T-cell (primary cell): ENCODE results near the gene SERTAD2. TPM values are rescaled to one million over a fixed set of nuclear protein-coding genes. Genes with fewer than 3 reads are reported as not detected.

Experiments
- ATAC-seq, 4 experiments: fragments of 200-7000 bp in 3 of 4; fragments of 150-1000 bp in 1 of 4; cut with Tn5 transposase; replicated peaks in 1 of 4; 1 replicate in 3 of 4; 2 replicates in 1 of 4; pipeline ENCODE4 v1.10.0; 2021; ENCODE audit warnings: moderate library complexity in 3 of 4, mild to moderate bottlenecking in 2 of 4, moderate number of reproducible peaks in 1 of 4
- CTCF ChIA-PET, 2 donors: fragments of 300-600 bp; sonication (Branson Sonifier 250); formaldehyde crosslinking; loops; one replicate each; lab custom pipeline; 2022; ENCODE audit warnings: antibody characterized with exemption in 2 of 2; lab: Charles Lee
- POLR2A ChIA-PET, 2 donors: fragments of 300-600 bp; sonication (Branson Sonifier 250); formaldehyde crosslinking; loops; one replicate each; lab custom pipeline; 2022; ENCODE audit warnings: antibody characterized with exemption in 2 of 2; lab: Charles Lee
- DNase-seq, 35 experiments: peaks; one replicate each; pipeline versions ENCODE4 v3.0.0 to v3.0.0-alpha.2; 2013 to 2023
- H3K27ac ChIP-seq: one replicate; pipeline ENCODE4 v1.5.1; 2013; ENCODE audit warnings: low read length
- H3K27me3 ChIP-seq, 2 experiments: replicated peaks in 1 of 2; 1 replicate in 1 of 2; 2 replicates in 1 of 2; pipeline versions ENCODE4 v1.6.1 to v1.7.0; 2013; ENCODE audit warnings: low read length in 1 of 2, mixed read lengths in 1 of 2; ENCODE audit not compliant: control insufficient read depth in 2 of 2, insufficient read depth in 2 of 2; ENCODE audit errors: extremely low read depth in 1 of 2
- H3K36me3 ChIP-seq, 2 donors: 1 replicate in 1 of 2; 2 replicates in 1 of 2; pipeline versions ENCODE4 v1.6.1 to v1.7.0; 2013; ENCODE audit warnings: low read length in 1 of 2; ENCODE audit not compliant: control insufficient read depth in 2 of 2, insufficient read depth in 1 of 2; ENCODE audit errors: extremely low read depth in 1 of 2
- H3K4me1 ChIP-seq, 2 experiments: 1 replicate in 1 of 2; 2 replicates in 1 of 2; pipeline versions ENCODE4 v1.6.1 to v1.7.0; 2013; ENCODE audit warnings: low read length in 2 of 2, mixed read lengths in 1 of 2; ENCODE audit not compliant: insufficient read depth in 2 of 2, control insufficient read depth in 1 of 2; ENCODE audit errors: extremely low read depth in 1 of 2
- H3K4me3 ChIP-seq, 2 donors: 1 replicate in 1 of 2; 2 replicates in 1 of 2; pipeline versions ENCODE4 v1.5.1 to v1.7.0; 2013; ENCODE audit warnings: mild to moderate bottlenecking in 2 of 2, low read length in 1 of 2, moderate library complexity in 1 of 2; ENCODE audit not compliant: control insufficient read depth in 1 of 2; ENCODE audit errors: extremely low read depth in 1 of 2
- H3K9me3 ChIP-seq: 2 replicates; pipeline ENCODE4 v1.7.0; 2013
- H3K27ac Mint-ChIP-seq, 2 donors: one replicate each; pipeline ENCODE4 v1.8.0; 2020 to 2021; ENCODE audit warnings: mild to moderate bottlenecking in 2 of 2, mixed read lengths in 2 of 2
- H3K27me3 Mint-ChIP-seq, 2 donors: one replicate each; pipeline ENCODE4 v1.8.0; 2021 to 2022; ENCODE audit warnings: mixed read lengths in 2 of 2
- H3K36me3 Mint-ChIP-seq: one replicate; pipeline ENCODE4 v1.8.0; 2021; ENCODE audit warnings: mixed read lengths
- H3K4me1 Mint-ChIP-seq, 3 donors: one replicate each; pipeline ENCODE4 v1.8.0; 2020 to 2022; ENCODE audit warnings: mixed read lengths in 3 of 3, mild to moderate bottlenecking in 1 of 3
- H3K4me3 Mint-ChIP-seq, 3 donors: one replicate each; pipeline ENCODE4 v1.8.0; 2020 to 2022; ENCODE audit warnings: mild to moderate bottlenecking in 3 of 3, mixed read lengths in 3 of 3, moderate library complexity in 3 of 3
- H3K9me3 Mint-ChIP-seq, 3 donors: one replicate each; pipeline ENCODE4 v1.8.0; 2020 to 2022; ENCODE audit warnings: mixed read lengths in 3 of 3
- WGBS: methylation state at CpG from one replicate; pipeline ENCODE4 v1.1.5; 2013; ENCODE audit warnings: missing lambda C conversion rate; ENCODE audit not compliant: insufficient coverage; 5-methylcytosine and 5-hydroxymethylcytosine counted together
- total RNA-seq, 35 experiments: library from RNA in 6 of 35; stranded (reverse) in 6 of 35; fragments of 120-200 nt in 1 of 35; gene quantifications; one replicate each; pipeline versions ENCODE4 v1.2.1 to v1.2.4 and lab custom pipeline; 2013 to 2026

The SERTAD2 gene
- total RNA-seq, 5 donors from 2014 or later (not counting 1 experiment from before 2014, with no cell fraction given), result 22.8 to 39.7 (median 27.4) TPM

DNA sequence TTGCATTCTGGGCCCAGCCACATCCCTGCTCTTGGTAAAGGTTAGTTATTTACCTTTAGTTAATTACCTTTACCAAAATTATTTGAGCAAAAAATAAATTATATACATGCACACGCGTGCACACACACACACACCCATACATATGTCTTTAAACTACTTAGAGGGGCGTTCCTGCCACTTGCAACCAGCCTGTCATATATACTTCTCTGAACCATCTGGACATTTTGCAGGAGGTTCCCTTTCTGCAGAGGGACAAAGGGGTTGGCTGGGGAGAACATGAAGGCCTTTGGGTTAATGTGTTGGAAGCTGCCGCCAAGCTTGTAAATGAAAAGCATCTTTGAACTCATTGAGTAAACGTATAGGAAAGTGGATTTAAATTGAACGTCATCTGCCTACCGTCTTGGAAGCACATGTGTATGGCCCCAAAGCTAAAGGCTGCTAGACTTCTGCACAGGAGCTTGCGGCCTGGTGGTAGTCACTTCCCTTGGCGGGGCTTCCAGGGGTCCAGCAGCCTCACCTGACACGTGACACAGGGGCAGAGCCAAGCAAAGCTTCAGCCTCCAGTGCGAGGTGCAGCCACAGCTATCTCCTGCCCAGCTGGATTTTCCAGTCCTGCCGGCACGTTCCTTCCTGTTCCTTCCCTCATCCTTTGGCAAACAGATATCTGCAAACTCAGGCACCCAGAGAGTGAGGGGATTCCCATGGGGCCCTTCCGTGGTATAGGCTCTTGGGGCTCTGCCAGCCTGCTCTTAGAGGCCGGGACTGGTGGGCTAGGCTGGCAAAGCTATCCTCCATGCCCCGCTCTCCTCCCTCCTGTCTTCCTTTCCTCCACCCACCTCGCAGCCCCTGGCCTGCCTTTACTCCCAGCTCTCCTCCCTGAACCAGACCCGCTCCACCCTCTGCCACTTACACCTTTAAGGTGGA, 46.1 kb downstream of the SERTAD2 start:
- Mint-ChIP-seq H3K27ac (peak overlapping the region in 1 of 2 donors; percentile 39), H3K4me3 (peak overlapping the region; percentile 66 to 80 (median 72)), H3K27me3 (no peaks in the 10 kb centered on the region), H3K9me3 (no peaks in the 10 kb centered on the region), H3K4me1 (peaks cover 21 to 38% (median 21%) of the 10 kb centered on the region in 3 donors), H3K36me3 (no peaks in the 10 kb centered on the region)
- 83% methylated on average over 12 of the region's 18 CpGs for WGBS
- H3K27ac ChIP-seq, result no peak overlapping the region
- ATAC-seq, result peak in 1 of 4 experiments; percentile 1
- peaks cover 0 to 4% of the 10 kb centered on the region in 2 experiments for H3K27me3 ChIP-seq
- ChIA-PET POLR2A (interaction anchor here (0.6 to 1.9 kb wide), 8 partner anchors 10 to 623 kb away, joined by 3 to 8 read pairs (median 5); no protein-coding TSS in a partner anchor), CTCF (interaction anchor here (0.6 to 3.7 kb wide), 31 partner anchors 7 to 558 kb away, joined by 3 to 22 read pairs (median 4); partner anchors contain the start of genes AFTPH (in 1 of the 2), CEP68 (in 1 of the 2), RAB1A (in 1 of the 2) and SERTAD2 (in 1 of the 2))
- H3K36me3 ChIP-seq, result no peaks in the 10 kb centered on the region
- H3K9me3 ChIP-seq, result no peaks in the 10 kb centered on the region
- H3K4me1 ChIP-seq, result peaks cover 8 to 38% of the 10 kb centered on the region in 2 experiments
- no peak for DNase-seq
- H3K4me3 ChIP-seq, result no peak overlapping the region

GRCh38 chr2:64606479-64607363, 47.0 kb downstream of the SERTAD2 start:
- Histone ChIP-seq H3K27ac (peak overlapping the region; percentile 47), H3K9me3 (no peaks in the 10 kb centered on the region), H3K27me3 (peaks cover 0 to 4% of the 10 kb centered on the region in 2 experiments), H3K4me3 (peak overlapping the region in 1 of 2 donors; percentile 41), H3K4me1 (peaks cover 8 to 38% of the 10 kb centered on the region in 2 experiments), H3K36me3 (no peaks in the 10 kb centered on the region)
- CTCF ChIA-PET, result interaction anchor here (0.5 to 3.7 kb wide), 29 partner anchors 10 to 558 kb away, joined by 3 to 22 read pairs (median 4); partner anchors contain the start of genes AFTPH (in 1 of the 2), CEP68 (in 1 of the 2), RAB1A (in 1 of the 2) and SERTAD2 (in 1 of the 2)
- Mint-ChIP-seq H3K9me3 (no peaks in the 10 kb centered on the region), H3K27ac (peak overlapping the region; percentile 15 to 74), H3K27me3 (no peaks in the 10 kb centered on the region), H3K4me3 (peak overlapping the region; percentile 63 to 80 (median 65)), H3K4me1 (peaks cover 21 to 38% (median 21%) of the 10 kb centered on the region in 3 donors), H3K36me3 (no peaks in the 10 kb centered on the region)
- 30% methylated on average over 5 of the region's 21 CpGs for WGBS
- ATAC-seq (peak; percentile 87 to 95 (median 88)), DNase-seq (peak; percentile 58 to 94 (median 87))
- POLR2A ChIA-PET, result interaction anchor here in 1 of 2 donors (0.6 to 1.9 kb wide), 8 partner anchors 9 to 624 kb away, joined by 3 to 8 read pairs (median 5); no protein-coding TSS in a partner anchor

- DNase-seq (no peak), ATAC-seq (no peak)
- 100% methylated on average over 1 of the region's 5 CpGs for WGBS
- peaks cover 21 to 38% (median 21%) of the 10 kb centered on the region in 3 donors for H3K4me1 Mint-ChIP-seq
- H3K36me3 Mint-ChIP-seq, result no peaks in the 10 kb centered on the region
- peak overlapping the region in 1 of 2 donors; percentile 74 for H3K27ac Mint-ChIP-seq
- Histone ChIP-seq H3K4me3 (no peak overlapping the region), H3K27ac (peak overlapping the region; percentile 47), H3K4me1 (peaks cover 8 to 38% of the 10 kb centered on the region in 2 experiments), H3K9me3 (no peaks in the 10 kb centered on the region), H3K36me3 (no peaks in the 10 kb centered on the region), H3K27me3 (peaks cover 0 to 4% of the 10 kb centered on the region in 2 experiments)
- no peaks in the 10 kb centered on the region for H3K9me3 Mint-ChIP-seq
- H3K27me3 Mint-ChIP-seq, result no peaks in the 10 kb centered on the region
- H3K4me3 Mint-ChIP-seq, result peak overlapping the region; percentile 63 to 80 (median 65)
- POLR2A ChIA-PET, result interaction anchor here in 1 of 2 donors (0.6 to 1.9 kb wide), 3 partner anchors 8 to 145 kb away, joined by 6 to 8 read pairs (median 6); no protein-coding TSS in a partner anchor
- CTCF ChIA-PET, result interaction anchor here (0.9 to 3.7 kb wide), 7 partner anchors 10 to 275 kb away, joined by 3 to 22 read pairs (median 15); partner anchors contain the start of genes AFTPH (in 1 of the 2) and SERTAD2 (in 1 of the 2)
These were observed 47.7 kb downstream of the SERTAD2 start for GRCh38 chr2:64605991-64606478.

DNA sequence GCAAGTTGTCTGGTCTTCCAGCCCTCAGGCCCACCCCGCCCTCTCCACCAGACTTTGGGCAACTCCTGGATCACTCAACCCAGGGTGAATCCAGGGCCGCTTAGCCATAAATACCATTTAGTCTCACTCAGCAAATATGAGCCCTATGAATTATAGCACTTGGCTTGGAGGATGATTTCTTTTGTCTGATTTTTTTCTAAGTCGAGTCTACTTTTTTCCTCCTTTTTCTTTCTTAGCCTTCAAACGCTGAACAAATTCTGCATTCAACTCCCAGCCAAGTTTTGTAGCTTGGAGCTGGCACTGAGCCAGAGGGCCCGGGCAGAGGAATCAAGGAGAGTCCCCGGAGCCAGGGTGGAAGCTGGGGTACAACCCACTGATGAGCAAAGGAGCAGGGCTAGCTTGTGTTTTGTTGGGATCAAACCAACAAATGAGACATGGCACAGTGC, 48.7 kb downstream of the SERTAD2 start:
- Mint-ChIP-seq H3K9me3 (no peaks in the 10 kb centered on the region), H3K27ac (no peak overlapping the region), H3K36me3 (no peaks in the 10 kb centered on the region), H3K4me3 (no peak overlapping the region), H3K27me3 (no peaks in the 10 kb centered on the region), H3K4me1 (peaks cover 21 to 37% (median 21%) of the 10 kb centered on the region in 3 donors)
- H3K9me3 ChIP-seq, result no peaks in the 10 kb centered on the region
- peaks cover 8 to 38% of the 10 kb centered on the region in 2 experiments for H3K4me1 ChIP-seq
- WGBS, result 86% methylated on average over 2 of the region's 6 CpGs
- CTCF ChIA-PET, result interaction anchor here (0.9 to 3.7 kb wide), 4 partner anchors 11 to 82 kb away, joined by 3 to 22 read pairs (median 18); partner anchors contain the start of genes AFTPH (in 1 of the 2) and SERTAD2 (in 1 of the 2)
- POLR2A ChIA-PET, result interaction anchor here in 1 of 2 donors (0.8 kb wide), 1 partner anchor 525 kb away, joined by 3 read pairs; the partner anchor contains the start of gene RAB1A
- DNase-seq, result no peak
- H3K27me3 ChIP-seq, result peaks cover 0 to 4% of the 10 kb centered on the region in 2 experiments
- no peak overlapping the region for H3K4me3 ChIP-seq
- no peaks in the 10 kb centered on the region for H3K36me3 ChIP-seq
- H3K27ac ChIP-seq, result no peak overlapping the region
- ATAC-seq, result no peak

DNA sequence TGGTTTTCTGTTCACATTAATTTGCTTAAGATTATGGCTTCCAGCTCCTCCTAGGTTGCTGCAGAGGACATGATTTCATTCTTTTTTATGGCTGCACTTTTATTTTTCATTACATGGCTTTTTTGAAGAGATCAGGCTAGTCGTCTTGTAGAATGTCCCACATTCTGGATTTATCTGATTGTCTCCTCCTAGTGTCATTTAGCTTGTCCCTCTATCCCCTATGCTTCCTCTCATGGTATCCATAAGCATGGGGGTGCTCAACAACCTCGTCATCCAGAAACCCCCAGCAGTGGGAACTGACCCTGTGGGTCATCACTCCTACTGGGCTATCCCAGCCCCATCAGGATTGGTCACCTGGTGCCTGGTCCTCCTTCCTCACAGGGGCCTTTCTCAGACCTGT, 49.6 kb downstream of the SERTAD2 start:
- peaks cover 28 to 38% (median 28%) of the 10 kb centered on the region in 3 donors for H3K4me1 Mint-ChIP-seq
- H3K4me3 Mint-ChIP-seq, result no peak overlapping the region
- Histone ChIP-seq H3K27ac (no peak overlapping the region), H3K4me1 (peaks cover 8 to 36% of the 10 kb centered on the region in 2 experiments), H3K36me3 (no peaks in the 10 kb centered on the region), H3K4me3 (no peak overlapping the region), H3K9me3 (no peaks in the 10 kb centered on the region), H3K27me3 (peaks cover 0 to under 1% of the 10 kb centered on the region in 2 experiments)
- H3K9me3 Mint-ChIP-seq, result no peaks in the 10 kb centered on the region
- POLR2A ChIA-PET, result interaction anchor here in 1 of 2 donors (0.6 kb wide), 1 partner anchor 31 kb away, joined by 4 read pairs; no protein-coding TSS in a partner anchor
- CTCF ChIA-PET, result interaction anchor here in 1 of 2 donors (0.5 kb wide), 1 partner anchor 42 kb away, joined by 3 read pairs; no protein-coding TSS in a partner anchor
- no peaks in the 10 kb centered on the region for H3K36me3 Mint-ChIP-seq
- ATAC-seq, result no peak
- 100% methylated on average over 2 of the region's 2 CpGs for WGBS
- no peak overlapping the region for H3K27ac Mint-ChIP-seq
- no peak for DNase-seq
- H3K27me3 Mint-ChIP-seq, result no peaks in the 10 kb centered on the region
